GM10248 (cell line): ENCODE measurements around the gene FCN3.

Experiments used
- CTCF ChIA-PET: fragments of 300-600 bp; sonication (Branson Sonifier 250); formaldehyde crosslinking; extraction: SDS; loops from one replicate; lab custom pipeline; 2021; ENCODE audit warnings: antibody characterized with exemption; lab: Yijun Ruan, JAX
- POLR2A ChIA-PET: fragments of 350-650 bp; sonication (Branson Sonifier 250); formaldehyde crosslinking; extraction: SDS; loops from one replicate; lab custom pipeline; 2020; ENCODE audit warnings: antibody characterized with exemption; lab: Yijun Ruan, JAX
- DNase-seq: peaks from one replicate; pipeline ENCODE4 v3.0.0; 2012; ENCODE audit errors: extremely low spot score
- CTCF ChIP-seq: IDR thresholded peaks from 2 replicates; pipeline ENCODE4 v1.5.1; 2012; ENCODE audit warnings: mild to moderate bottlenecking, low read depth; ENCODE audit errors: extremely low read depth, missing control alignments, control extremely low read depth

Gene FCN3

GRCh38 chr1:27348861-27349783 lies 25.5 kb downstream of the FCN3 start:
- TF ChIP-seq CTCF, result no peak
- ChIA-PET POLR2A (interaction anchor here (0.6 kb wide), 1 partner anchor 259 kb away, joined by 3 read pairs; no protein-coding TSS in a partner anchor), CTCF (interaction anchor here (0.7 to 2.3 kb wide), 4 partner anchors 9 to 303 kb away, joined by 3 to 17 read pairs (median 4); no protein-coding TSS in a partner anchor)
- peak; percentile 71 for DNase-seq

GRCh38 chr1:27346991-27347624 lies 27.5 kb downstream of the FCN3 start:
- no peak for TF ChIP-seq CTCF
- POLR2A ChIA-PET, result no interaction called here
- CTCF ChIA-PET, result interaction anchor here (0.9 to 9.2 kb wide), 4 partner anchors 10 to 51 kb away, joined by 3 to 112 read pairs (median 29); no protein-coding TSS in a partner anchor
- no peak for DNase-seq

- no peak for DNase-seq
- TF ChIP-seq CTCF, result no peak
- ChIA-PET CTCF (interaction anchor here (0.8 to 9.2 kb wide), 4 partner anchors 10 to 50 kb away, joined by 3 to 112 read pairs (median 29); no protein-coding TSS in a partner anchor), POLR2A (no interaction called here)
Measured at GRCh38 chr1:27346357-27346756, 28.3 kb downstream of the FCN3 start.

- no peak for DNase-seq
- no peak for TF ChIP-seq CTCF
- POLR2A ChIA-PET, result no interaction called here
- CTCF ChIA-PET, result interaction anchor here (0.9 to 9.2 kb wide), 5 partner anchors 11 to 44 kb away, joined by 5 to 112 read pairs (median 7); partner anchors contain the start of gene MAP3K6
Measured at GRCh38 chr1:27345272-27345671, 29.4 kb downstream of the FCN3 start.

DNA sequence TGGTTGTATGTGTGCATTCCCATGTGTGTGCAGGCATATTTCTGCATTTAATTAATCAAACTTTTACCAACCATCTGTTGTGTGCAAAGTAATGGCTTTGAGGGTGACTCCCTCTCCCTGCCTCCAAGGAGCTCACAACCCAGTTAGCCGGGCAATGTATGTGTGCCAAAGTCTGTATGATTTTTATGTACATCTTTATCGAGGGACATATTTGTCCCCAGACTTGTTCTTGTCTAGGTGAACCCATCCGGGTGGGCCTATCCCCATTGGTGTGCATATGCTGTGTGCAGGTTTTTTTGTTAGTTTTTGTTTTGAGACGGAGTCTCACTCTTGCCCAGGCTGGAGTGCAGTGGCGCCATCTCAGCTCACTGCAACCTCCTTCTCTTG lies 31.0 kb downstream of the FCN3 start:
- ChIA-PET POLR2A (no interaction called here), CTCF (interaction anchor here (0.7 to 9.2 kb wide), 7 partner anchors 11 to 54 kb away, joined by 3 to 112 read pairs (median 7); partner anchors contain the start of gene MAP3K6)
- TF ChIP-seq CTCF, result no peak
- DNase-seq, result no peak

GRCh38 chr1:27342778-27343638 lies 31.6 kb downstream of the FCN3 start:
- CTCF ChIA-PET, result interaction anchor here (0.7 to 9.2 kb wide), 11 partner anchors 10 to 55 kb away, joined by 3 to 112 read pairs (median 4); partner anchors contain the start of gene MAP3K6
- POLR2A ChIA-PET, result no interaction called here
- TF ChIP-seq CTCF, result no peak
- peak; percentile 66 for DNase-seq
